DMS79 treated with DMSO at 0.1 percent for 48 hours (cell line): ENCODE measurements around the gene SPAG16.
"Not testable (repeated sequence)": the region's sequence is repeated elsewhere in the genome, so short reads cannot be mapped to it uniquely, and the experiment has no call there.

ENCODE experiments used
- DNase-seq: peaks from one replicate; lab custom pipeline; 2025; lab: John Stamatoyannopoulos, UW

SPAG16 gene

DNA sequence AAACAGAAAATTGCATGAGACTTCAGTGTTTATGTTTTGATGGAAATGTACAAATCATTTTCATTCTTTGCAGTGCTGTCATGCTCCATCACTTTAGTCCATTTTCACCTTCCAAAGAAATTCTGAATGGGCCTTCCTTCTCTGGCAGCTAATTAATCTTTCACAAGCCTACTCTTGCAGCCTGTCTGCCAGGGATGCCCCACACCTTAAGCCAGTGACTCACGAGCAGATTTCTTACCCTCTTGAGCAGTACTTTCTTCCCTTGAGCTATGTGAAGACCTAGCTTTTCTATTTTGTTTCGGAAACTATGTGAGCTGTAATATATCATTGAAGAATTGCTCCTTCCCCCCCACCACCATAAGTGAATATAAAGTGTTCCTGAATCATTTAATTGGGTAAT, 722.3 kb downstream of the SPAG16 start:
- DNase-seq: no peak

DNA sequence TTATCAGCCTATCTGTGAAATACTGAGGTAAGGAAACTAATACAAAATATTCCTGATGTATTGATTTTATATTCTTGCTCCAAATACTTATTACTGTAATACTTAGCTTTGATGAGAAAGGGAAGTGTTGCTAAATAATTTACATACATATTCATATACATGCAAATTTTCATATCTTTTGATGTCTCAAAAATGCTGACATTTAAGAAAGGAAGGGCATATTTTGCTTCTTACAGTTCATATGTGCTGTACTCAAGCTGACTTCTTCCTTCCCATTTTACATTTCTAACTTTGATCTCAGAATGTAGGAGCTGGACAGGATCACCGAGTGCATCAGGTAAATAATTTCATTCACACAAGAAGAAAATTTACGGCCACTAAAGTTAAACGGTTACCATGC, 727.4 kb downstream of the SPAG16 start:
- DNase-seq: no peak

- no peak for DNase-seq
Measured at GRCh38 chr2:214014551-214015220, 730.4 kb downstream of the SPAG16 start.

DNA sequence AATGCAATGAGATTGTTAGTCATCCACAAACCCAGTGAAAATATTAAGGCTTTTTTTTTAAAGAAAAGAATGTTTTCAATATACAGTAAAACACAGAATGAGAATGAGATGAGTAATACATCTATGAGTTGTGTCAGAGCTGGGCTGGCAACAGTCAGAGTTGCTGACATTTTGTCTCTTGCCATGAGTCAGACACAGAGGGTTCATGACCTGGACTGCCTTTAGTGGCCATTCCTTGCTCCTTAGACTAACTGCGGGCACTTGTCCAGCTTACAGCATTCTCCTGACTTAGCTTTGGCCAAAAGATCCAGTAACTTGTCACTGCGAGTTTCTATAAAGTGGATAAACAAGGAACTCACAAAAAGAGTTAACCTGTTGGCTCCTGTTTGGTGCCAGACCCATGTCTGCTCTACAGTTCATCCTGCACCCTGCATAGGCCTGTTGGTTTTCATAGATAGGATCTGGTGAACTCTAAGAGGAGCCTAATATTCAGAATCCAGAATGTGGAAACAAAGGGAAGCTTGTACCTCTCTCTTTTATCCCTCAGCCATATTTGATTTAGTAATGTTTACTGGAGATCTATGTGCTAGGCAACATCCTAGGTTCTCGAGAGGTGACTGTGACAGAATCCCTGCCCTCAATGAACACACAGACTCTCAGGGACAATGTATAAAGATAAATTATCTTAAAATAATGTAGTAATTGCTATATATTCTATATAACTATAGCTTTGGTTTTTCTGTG, 735.1 kb downstream of the SPAG16 start:
- no peak for DNase-seq

GRCh38 chr2:214019973-214020345, 735.7 kb downstream of the SPAG16 start:
- DNase-seq: no peak

DNA sequence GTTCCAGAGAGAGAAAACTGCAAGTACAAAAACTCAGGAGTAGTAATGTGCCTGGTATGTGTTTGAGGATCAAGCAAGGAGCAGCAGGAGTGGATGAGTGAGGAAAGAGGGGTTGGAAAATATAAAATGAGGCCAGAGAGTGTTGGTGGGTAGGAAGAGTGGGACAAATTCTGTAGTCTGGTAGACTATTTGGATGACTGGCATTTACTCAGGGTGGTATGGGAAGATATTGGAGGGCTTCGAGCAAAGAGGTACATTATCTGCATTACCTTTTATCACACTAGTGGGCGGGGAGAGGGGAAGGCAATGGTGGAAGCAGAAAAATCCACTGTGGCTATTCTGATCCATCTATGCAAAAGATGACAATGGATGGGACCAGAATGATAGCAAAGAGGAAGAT, 744.9 kb downstream of the SPAG16 start:
- DNase-seq: no peak

GRCh38 chr2:214031566-214031965, 747.3 kb downstream of the SPAG16 start:
- DNase-seq: no peak

DNA sequence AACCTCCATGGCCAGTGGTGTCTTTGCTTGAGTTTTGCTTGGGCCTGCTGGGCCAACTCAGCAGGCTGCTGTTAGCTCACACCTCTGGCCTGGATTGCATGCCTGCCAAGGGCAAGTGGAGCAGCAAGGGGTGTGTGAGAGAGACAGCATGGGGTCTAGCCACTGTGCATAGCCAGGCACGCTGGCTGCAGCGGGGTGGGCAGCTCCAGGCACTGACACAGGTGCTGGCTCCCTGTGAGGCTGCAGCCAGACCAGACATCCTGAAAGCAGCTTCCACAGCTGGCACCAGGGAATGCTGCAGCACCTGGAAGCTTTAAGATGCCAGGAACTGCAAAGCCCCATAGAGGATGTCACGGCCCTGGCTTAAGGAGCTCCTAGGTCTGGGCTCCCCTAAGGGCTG, 750.2 kb downstream of the SPAG16 start:
- no peak for DNase-seq

GRCh38 chr2:214035091-214035852, 751.0 kb downstream of the SPAG16 start:
- DNase-seq: no peak

- DNase-seq: no peak
Measured at GRCh38 chr2:214035921-214036320, 751.7 kb downstream of the SPAG16 start.

- DNase-seq: no peak
Measured at GRCh38 chr2:214038186-214038585, 753.9 kb downstream of the SPAG16 start.

DNA sequence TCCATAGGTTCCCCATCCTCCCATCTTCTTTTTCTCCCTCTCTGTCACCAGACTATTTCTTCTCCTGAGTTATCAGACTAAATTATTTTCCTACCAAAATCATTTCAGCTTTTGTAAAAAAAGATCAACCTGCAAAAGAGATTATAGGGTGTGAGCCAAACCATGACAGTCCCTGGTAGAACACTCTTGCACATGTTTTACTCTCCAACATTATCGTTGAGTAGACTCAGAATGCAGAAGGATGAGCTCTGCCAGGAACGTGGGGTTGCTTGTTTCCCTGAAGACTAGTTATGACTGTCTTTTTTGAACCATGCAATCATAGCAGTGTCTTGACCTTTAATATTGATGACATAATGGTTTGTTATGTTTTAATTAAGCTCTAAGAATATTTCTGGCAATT, 766.5 kb downstream of the SPAG16 start:
- DNase-seq: no peak

GRCh38 chr2:214051585-214051984, 767.3 kb downstream of the SPAG16 start:
- DNase-seq: no peak

DNA sequence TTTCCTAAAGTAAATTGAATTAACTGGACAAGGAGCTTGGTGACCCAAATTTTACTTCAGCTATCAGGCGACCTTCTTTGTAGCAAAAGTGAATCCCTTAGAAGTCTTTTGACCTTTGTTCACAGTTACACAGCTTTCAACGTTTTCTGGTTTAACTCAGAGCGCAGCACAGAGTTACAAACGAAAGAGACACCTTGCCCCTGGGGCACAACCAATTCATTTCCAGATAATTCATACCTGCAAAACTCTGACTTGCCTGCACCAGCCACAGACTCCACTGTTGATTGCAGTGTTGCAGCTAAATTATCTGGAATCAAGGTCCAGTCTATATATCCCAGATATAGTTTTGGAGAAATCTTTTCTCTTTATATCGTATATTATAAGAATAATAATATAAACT, 768.0 kb downstream of the SPAG16 start:
- no peak for DNase-seq

GRCh38 chr2:214057986-214058385, 773.7 kb downstream of the SPAG16 start:
- DNase-seq: no peak

DNA sequence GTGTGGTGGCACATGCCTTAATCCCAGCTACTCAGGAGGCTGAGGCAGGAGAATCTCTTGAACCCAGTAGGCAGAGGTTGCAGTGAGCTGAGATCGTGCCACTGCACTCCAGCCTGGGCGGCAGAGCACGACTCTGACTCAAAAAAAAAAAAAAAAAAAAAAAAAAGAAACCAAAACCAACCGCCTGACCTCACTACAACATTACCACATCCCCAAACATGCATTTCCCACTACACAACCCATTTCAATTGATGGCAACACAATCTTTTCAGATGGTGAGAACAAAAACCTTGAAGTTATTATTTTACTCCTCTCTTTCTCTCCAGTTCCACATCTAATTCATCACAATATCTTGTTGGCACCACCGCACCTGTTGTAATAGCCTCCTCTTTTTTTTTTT, 778.0 kb downstream of the SPAG16 start:
- not testable (repeated sequence) for DNase-seq

DNA sequence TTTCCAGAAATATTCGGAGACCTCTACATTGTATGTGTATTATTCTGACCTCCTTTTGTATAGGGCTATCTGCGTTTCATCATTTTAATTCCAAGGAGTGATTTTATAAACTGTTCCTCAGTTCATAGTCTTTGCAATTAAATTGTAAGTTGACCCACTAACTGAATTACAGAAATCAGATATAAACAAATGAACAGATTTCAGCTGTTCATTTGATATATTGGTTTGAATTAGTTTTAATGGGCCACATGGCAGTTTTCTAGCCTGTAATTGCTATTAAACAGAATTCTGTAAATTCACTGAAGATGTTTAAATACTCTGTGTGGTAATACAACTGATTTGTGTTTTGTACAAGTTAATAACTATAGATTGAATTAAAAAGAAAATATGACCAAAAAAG, 780.2 kb downstream of the SPAG16 start:
- no peak for DNase-seq

DNA sequence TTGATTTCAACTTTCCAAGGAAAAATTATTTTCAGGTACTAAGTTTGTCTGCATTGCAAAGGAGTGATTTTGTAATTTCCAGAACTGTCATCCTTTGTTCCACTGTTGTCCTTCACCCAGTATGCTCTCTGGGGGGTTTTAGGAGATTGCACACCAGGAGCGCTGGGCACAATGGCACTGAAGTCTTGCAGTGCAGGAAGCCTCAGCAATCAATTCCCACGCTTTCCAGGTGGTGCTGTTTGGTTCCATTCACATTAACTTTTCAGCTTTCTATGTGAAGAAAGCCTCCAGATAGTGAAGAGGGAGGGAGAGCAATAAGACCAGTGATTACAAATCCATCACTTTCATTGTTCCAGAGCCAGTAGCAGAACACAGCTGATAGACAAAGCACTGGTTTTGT, 782.6 kb downstream of the SPAG16 start:
- DNase-seq: no peak

- DNase-seq: no peak
Measured at GRCh38 chr2:214069254-214069653, 785.0 kb downstream of the SPAG16 start.

- DNase-seq: no peak
Measured at GRCh38 chr2:214075456-214075855, 791.2 kb downstream of the SPAG16 start.

GRCh38 chr2:214076527-214076926, 792.3 kb downstream of the SPAG16 start:
- DNase-seq: no peak

- no peak for DNase-seq
Measured at GRCh38 chr2:214077727-214078126, 793.5 kb downstream of the SPAG16 start.

- no peak for DNase-seq
Measured at GRCh38 chr2:214079032-214079431, 794.8 kb downstream of the SPAG16 start.
